ENCODE measurements around the gene KRT14. TPM values are rescaled to one million over a fixed set of nuclear protein-coding genes. Genes with fewer than 3 reads are reported as not detected.
"Not testable (repeated sequence)": the region's sequence is repeated elsewhere in the genome, so short reads cannot be mapped to it uniquely, and the experiment has no call there.

The KRT14 gene
- total and polyA plus RNA-seq, 2 of the 4 experiments (the other 2 are of a cell fraction), result not detected

GRCh38 chr17:41544491-41544892, 42.2 kb downstream of the KRT14 start:
- no peaks in the 10 kb centered on the region for H4K20me1 ChIP-seq (ENCODE audit: insufficient read depth, low read length)
- WGBS, 2 experiments (ENCODE audit: extremely low coverage in 2 of 2, insufficient read length in 1 of 2), result no CpG with 5 or more reads among the region's 5 CpGs
- H3K14ac ChIP-seq (replicated peaks; ENCODE audit: low read depth, low read length), result no peak overlapping the region; the same call in 1 of the 2 replicates
- H2BK120ac ChIP-seq (ENCODE audit: low read depth, low read length), result peak overlapping the region; percentile 8; the same call in 1 of the 2 replicates
- in situ Hi-C loops (cut with MboI; ENCODE audit: low sequenced_read_pairs) (no loop called here), dilution Hi-C loops (cut with HindIII; ENCODE audit: low sequenced_read_pairs, unreplicated experiment) (no loop called here), intact Hi-C loops (cut with micrococcal nuclease) (no loop called here)
- no peaks in the 10 kb centered on the region for H3K27me3 ChIP-seq (ENCODE audit: control insufficient read depth, insufficient read depth, low read length)
- H3K4me2 ChIP-seq (ENCODE audit: low read depth, low read length), result no peak overlapping the region
- H3K27ac ChIP-seq (ENCODE audit: insufficient read depth, low read length), result no peak overlapping the region
- H4K5ac ChIP-seq (ENCODE audit: low read depth, low read length), result no peak overlapping the region
- H3K9ac ChIP-seq (ENCODE audit: low read depth, low read length), result no peak overlapping the region
- H4K8ac ChIP-seq (ENCODE audit: low read depth in 2 of 2, low read length in 2 of 2), result peak overlapping the region in 1 of 2 experiments; percentile 2; a peak in 1 of 4 replicates
- H2BK20ac ChIP-seq (ENCODE audit: low read depth, low read length), result peak overlapping the region; percentile 11; the same call in 1 of the 2 replicates
- peaks cover 12% of the 10 kb centered on the region for H3K9me1 ChIP-seq (ENCODE audit: insufficient read depth, low read length)
- ATAC-seq (ENCODE audit: low read depth), result no peak
- H3K18ac ChIP-seq (ENCODE audit: low read depth, low read length), result no peak overlapping the region
- H2AFZ ChIP-seq (replicated peaks; ENCODE audit: low read length, poor library complexity), result peak overlapping the region; percentile 58
- no peak overlapping the region for H2BK15ac ChIP-seq (ENCODE audit: low read depth, low read length)
- DNase-seq, result no peak
- H3K4me3 ChIP-seq (ENCODE audit: insufficient read depth, low read depth, low read length), result no peak overlapping the region
- ChIA-PET CTCF (interaction anchor here (1.0 kb wide), 1 partner anchor 688 kb away, joined by 5 read pairs; no protein-coding TSS in a partner anchor), POLR2A (ENCODE audit: unreplicated experiment) (no interaction called here)
- peak overlapping the region; percentile 5; the same call in 1 of the 2 replicates for H3K4ac ChIP-seq (ENCODE audit: low read depth, low read length)
- no peak overlapping the region for H2BK5ac ChIP-seq (ENCODE audit: low read depth, low read length, poor library complexity, severe bottlenecking)
- peak overlapping the region; percentile 12 for H2AK9ac ChIP-seq (replicated peaks; ENCODE audit: low read depth, low read length, poor library complexity)
- TF ChIP-seq CEBPB (IDR thresholded peaks at IDR 0.05; ENCODE audit: low read depth, low read length), result no peak
- TF ChIP-seq MAZ (IDR thresholded peaks at IDR 0.05; ENCODE audit: borderline replicate concordance, low read depth, low read length), result no peak
- TF ChIP-seq POLR2A (IDR thresholded peaks at IDR 0.05; ENCODE audit: low read depth, low read length), result no peak
- no peak for TF ChIP-seq NFE2L2 (IDR thresholded peaks at IDR 0.05; ENCODE audit: low read depth, low read length)
- no peak for TF ChIP-seq BHLHE40 (IDR thresholded peaks at IDR 0.05; ENCODE audit: low read depth, low read length)
- TF ChIP-seq SMC3 (IDR thresholded peaks at IDR 0.05; ENCODE audit: low read depth, low read length), result no peak
- no peak overlapping the region for H3K56ac ChIP-seq (ENCODE audit: extremely low read depth, insufficient read depth, low read length)
- no peaks in the 10 kb centered on the region for H3K36me3 ChIP-seq (ENCODE audit: control insufficient read depth, insufficient read depth, low read length)
- H2AK5ac ChIP-seq (ENCODE audit: low read depth, low read length), result peak overlapping the region; percentile 18; the same call in 1 of the 2 replicates
- no peaks in the 10 kb centered on the region for H3K79me1 ChIP-seq (ENCODE audit: low read depth in 1 of 2, low read length in 2 of 2)
- peaks cover 4% of the 10 kb centered on the region for H3K9me3 ChIP-seq (ENCODE audit: control insufficient read depth, insufficient read depth, low read length)
- H3K4me1 ChIP-seq (ENCODE audit: control insufficient read depth, insufficient read depth, low read length), result peaks cover 19% of the 10 kb centered on the region
- no peak overlapping the region for H3K23ac ChIP-seq (ENCODE audit: low read depth, low read length)
- no TSS peak for BruUV-seq (replicated peaks)
- H4K91ac ChIP-seq (ENCODE audit: insufficient read depth, low read depth, low read length), result peak overlapping the region; percentile 42

GRCh38 chr17:41542786-41543185, 43.9 kb downstream of the KRT14 start:
- H2AFZ ChIP-seq (replicated peaks; ENCODE audit: low read length, poor library complexity); H3K23ac ChIP-seq (ENCODE audit: low read depth, low read length); H3K4me2 ChIP-seq (ENCODE audit: low read depth, low read length); H2BK15ac ChIP-seq (ENCODE audit: low read depth, low read length); H4K5ac ChIP-seq (ENCODE audit: low read depth, low read length); BruUV-seq (replicated peaks); DNase-seq; H3K56ac ChIP-seq (ENCODE audit: extremely low read depth, insufficient read depth, low read length); H3K18ac ChIP-seq (ENCODE audit: low read depth, low read length); dilution Hi-C loops (cut with HindIII; ENCODE audit: low sequenced_read_pairs, unreplicated experiment); H2BK120ac ChIP-seq (ENCODE audit: low read depth, low read length); H3K27me3 ChIP-seq (ENCODE audit: control insufficient read depth, insufficient read depth, low read length); in situ Hi-C loops (cut with MboI; ENCODE audit: low sequenced_read_pairs); H4K8ac ChIP-seq (ENCODE audit: low read depth in 2 of 2, low read length in 2 of 2); H4K91ac ChIP-seq (ENCODE audit: insufficient read depth, low read depth, low read length); H3K4ac ChIP-seq (ENCODE audit: low read depth, low read length); H3K4me3 ChIP-seq (ENCODE audit: insufficient read depth, low read depth, low read length); H2BK5ac ChIP-seq (ENCODE audit: low read depth, low read length, poor library complexity, severe bottlenecking); H3K14ac ChIP-seq (replicated peaks; ENCODE audit: low read depth, low read length); ATAC-seq (ENCODE audit: low read depth); H2AK5ac ChIP-seq (ENCODE audit: low read depth, low read length); H3K36me3 ChIP-seq (ENCODE audit: control insufficient read depth, insufficient read depth, low read length); H2BK20ac ChIP-seq (ENCODE audit: low read depth, low read length); H3K9ac ChIP-seq (ENCODE audit: low read depth, low read length); H2AK9ac ChIP-seq (replicated peaks; ENCODE audit: low read depth, low read length, poor library complexity); H3K27ac ChIP-seq (ENCODE audit: insufficient read depth, low read length); H4K20me1 ChIP-seq (ENCODE audit: insufficient read depth, low read length); H3K9me3 ChIP-seq (ENCODE audit: control insufficient read depth, insufficient read depth, low read length); H3K79me1 ChIP-seq (ENCODE audit: low read depth in 1 of 2, low read length in 2 of 2); POLR2A ChIA-PET (ENCODE audit: unreplicated experiment): not testable (repeated sequence)
- Histone ChIP-seq H3K9me1 (ENCODE audit: insufficient read depth, low read length) (peaks cover 13% of the 10 kb centered on the region), H3K4me1 (ENCODE audit: control insufficient read depth, insufficient read depth, low read length) (peaks cover 22% of the 10 kb centered on the region)
- intact Hi-C loops (cut with micrococcal nuclease), result loop anchor here (1.0 kb wide), 1 partner anchor 38 kb away; no protein-coding TSS in a partner anchor
- CTCF ChIA-PET, result interaction anchor here (1.2 kb wide), 1 partner anchor 120 kb away, joined by 4 read pairs; no protein-coding TSS in a partner anchor
- 90% methylated on average over 2 of the region's 10 CpGs; no CpG with 5 or more reads in 1 of the 2 experiments for WGBS, 2 experiments (ENCODE audit: extremely low coverage in 2 of 2, insufficient read length in 1 of 2)

All from IMR-90 (cell line).